Measurements from ENCODE around the gene TPRN.

TPRN gene

GRCh38 chr9:137188086-137188489, 12.5 kb downstream of the TPRN start:
- no peak for DNase-seq

GRCh38 chr9:137187386-137187785, 13.2 kb downstream of the TPRN start:
- DNase-seq = no peak

- DNase-seq = no peak
These were observed 14.2 kb downstream of the TPRN start for GRCh38 chr9:137186385-137186784.

- DNase-seq = no peak
These were observed 14.6 kb downstream of the TPRN start for GRCh38 chr9:137185921-137186320.

GRCh38 chr9:137184881-137185660, 15.5 kb downstream of the TPRN start:
- DNase-seq = no peak

- no peak for DNase-seq
These were observed 16.5 kb downstream of the TPRN start for GRCh38 chr9:137183980-137184595.

GRCh38 chr9:137182836-137183235, 17.7 kb downstream of the TPRN start:
- no peak for DNase-seq

- no peak for DNase-seq
These were observed 18.9 kb downstream of the TPRN start for GRCh38 chr9:137181680-137182079.

- DNase-seq = no peak
These were observed 20.1 kb downstream of the TPRN start for GRCh38 chr9:137180491-137180890.

GRCh38 chr9:137179761-137180160, 20.8 kb downstream of the TPRN start:
- no peak for DNase-seq

GRCh38 chr9:137178939-137179630, 21.5 kb downstream of the TPRN start:
- DNase-seq = no peak

- no peak for DNase-seq
These were observed 22.2 kb downstream of the TPRN start for GRCh38 chr9:137178201-137178938.

- DNase-seq = no peak
These were observed 24.0 kb downstream of the TPRN start for GRCh38 chr9:137176302-137177182.

- no peak for DNase-seq
These were observed 25.1 kb downstream of the TPRN start for GRCh38 chr9:137175345-137175961.

- no peak for DNase-seq
These were observed 25.7 kb downstream of the TPRN start for GRCh38 chr9:137174722-137175293.

GRCh38 chr9:137173796-137174664, 26.5 kb downstream of the TPRN start:
- no peak for DNase-seq

GRCh38 chr9:137172901-137173795, 27.4 kb downstream of the TPRN start:
- no peak for DNase-seq

- DNase-seq = no peak
These were observed 29.2 kb downstream of the TPRN start for GRCh38 chr9:137171149-137171900.
